GM18870 (cell line): Measurements from ENCODE around the gene PYGB.

Experiments
- ATAC-seq: cut with Tn5 transposase; IDR thresholded peaks from one replicate; pipeline ENCODE4 v1.9.1; 2021; ENCODE audit warnings: moderate library complexity; ENCODE audit not compliant: unreplicated experiment

The PYGB gene

DNA sequence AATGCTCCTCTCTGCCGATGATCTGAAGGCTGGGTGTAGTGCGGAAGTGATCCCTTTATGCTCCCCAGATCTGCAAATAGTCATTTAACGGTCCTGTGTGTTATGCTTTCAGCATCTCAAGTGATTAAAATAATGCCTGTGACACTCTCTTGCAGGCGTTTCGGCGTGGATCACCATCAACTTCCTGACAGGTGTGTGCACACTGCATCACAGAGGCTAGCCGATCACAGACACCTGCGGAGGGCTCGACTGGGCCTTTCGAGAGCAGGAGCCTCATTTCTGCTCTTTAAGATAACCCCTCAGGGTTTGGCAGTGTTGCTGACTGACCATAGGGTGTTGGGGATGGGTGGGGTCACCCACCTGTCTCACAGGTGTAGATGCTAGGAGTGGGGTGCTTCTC lies 32.4 kb upstream of the PYGB start:
- no peak for ATAC-seq

DNA sequence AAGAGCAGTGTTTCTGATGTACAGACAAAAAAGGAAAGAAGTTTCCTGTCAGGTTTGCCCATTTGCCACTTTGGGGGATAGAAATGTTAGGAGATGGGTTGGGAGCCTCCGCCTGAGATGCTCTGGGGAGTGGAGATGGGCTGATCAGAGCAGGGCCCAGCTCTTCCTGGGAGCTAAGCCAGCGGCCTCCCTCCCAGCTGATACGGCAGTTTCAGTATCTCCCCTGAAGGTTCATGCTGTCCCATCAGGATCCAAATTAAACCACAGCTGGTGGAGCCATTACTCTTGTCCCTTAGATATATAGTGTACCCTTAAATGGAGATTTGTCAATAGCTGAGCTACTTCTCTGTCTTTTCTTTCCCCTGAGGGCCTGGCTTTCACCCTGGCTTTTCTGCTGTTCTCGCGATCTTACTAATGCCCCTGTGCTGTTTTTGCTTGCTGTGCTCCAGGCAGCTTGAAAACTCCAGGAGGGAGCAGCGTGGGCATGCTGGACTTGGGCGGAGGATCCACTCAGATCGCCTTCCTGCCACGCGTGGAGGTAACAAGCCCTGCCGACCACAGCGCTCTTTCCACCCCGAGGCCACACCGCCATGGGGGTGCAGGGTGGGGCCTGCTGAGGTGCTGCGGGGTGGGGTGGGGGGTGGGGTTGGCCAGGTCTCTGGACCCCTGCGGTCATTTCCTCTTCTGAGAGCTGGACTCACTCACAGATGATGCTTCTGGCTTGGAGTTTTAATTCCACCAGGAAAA lies 31.5 kb upstream of the PYGB start:
- ATAC-seq = no peak

DNA sequence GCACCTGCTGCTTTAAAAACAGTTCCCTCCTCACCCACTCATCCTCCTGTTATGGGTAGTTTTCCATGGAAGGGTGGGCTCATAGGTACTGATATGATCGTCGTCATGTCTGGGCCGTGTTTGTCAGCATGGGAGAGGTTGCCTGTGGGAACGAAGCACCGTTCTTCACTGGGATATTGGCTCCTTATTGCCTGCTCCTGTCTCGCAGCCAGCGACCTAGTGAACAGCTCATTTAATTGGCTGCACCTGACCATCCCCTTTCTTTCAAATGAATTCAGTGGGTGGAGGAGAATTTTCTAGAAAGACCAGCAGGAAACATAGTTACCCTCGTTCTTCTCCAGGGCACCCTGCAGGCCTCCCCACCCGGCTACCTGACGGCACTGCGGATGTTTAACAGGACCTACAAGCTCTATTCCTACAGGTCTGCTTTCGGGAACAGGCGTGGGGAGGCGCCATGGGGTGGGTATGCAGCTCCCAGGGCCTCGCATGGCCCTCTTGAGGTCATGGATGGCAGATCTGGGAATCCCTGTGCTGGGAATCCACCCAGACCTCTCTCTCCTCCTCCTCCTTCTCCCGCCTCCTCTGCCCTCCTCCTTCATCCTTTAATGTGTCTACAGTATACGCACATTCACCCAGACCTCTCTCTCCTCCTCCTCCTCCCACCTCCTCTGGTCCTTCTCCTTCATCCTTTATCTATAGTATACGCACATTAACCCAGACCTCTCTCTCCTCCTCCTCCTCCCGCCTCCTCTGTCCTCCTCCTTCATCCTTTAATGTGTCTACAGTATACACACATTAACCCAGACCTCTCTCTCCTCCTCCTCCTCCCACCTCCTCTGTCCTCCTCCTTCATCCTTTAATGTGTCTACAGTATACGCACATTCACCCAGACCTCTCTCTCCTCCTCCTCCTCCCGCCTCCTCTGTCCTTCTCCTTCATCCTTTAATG lies 30.4 kb upstream of the PYGB start:
- no peak for ATAC-seq

DNA sequence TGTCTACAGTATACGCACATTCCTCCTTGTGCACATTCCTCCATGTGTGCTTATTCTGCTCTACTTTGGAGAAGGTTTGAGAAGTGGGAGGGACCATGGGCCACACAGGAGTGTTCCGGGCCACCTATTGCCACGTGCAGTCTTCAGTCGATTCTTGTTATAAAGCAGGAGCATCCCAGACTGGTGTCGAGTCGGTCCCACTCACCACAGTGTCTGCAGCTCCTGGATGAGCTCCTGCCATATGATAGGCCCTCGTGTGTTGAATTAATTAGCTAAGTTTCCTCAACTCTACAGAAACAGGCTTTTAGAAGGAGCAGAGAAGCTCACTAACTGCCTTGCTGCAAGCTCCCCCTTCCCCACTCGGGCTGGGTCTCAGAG lies 29.8 kb upstream of the PYGB start:
- ATAC-seq = no peak

DNA sequence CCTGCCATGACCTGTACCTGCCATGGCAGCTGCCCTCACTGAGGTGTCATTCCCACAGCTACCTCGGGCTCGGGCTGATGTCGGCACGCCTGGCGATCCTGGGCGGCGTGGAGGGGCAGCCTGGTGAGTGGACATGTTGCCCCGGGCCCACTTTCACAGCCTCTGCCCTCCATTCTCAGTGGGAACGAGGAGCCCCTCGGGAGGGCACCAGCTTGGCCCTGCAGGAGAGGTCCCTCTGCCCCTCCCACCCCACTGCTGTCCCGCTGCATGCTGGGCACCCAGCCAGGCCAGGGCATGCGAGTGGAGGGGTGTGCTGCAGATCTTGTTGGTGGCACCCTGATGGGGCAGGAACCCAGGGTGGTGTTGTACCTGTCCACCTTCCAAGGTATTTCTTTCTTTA lies 29.4 kb upstream of the PYGB start:
- ATAC-seq = no peak

DNA sequence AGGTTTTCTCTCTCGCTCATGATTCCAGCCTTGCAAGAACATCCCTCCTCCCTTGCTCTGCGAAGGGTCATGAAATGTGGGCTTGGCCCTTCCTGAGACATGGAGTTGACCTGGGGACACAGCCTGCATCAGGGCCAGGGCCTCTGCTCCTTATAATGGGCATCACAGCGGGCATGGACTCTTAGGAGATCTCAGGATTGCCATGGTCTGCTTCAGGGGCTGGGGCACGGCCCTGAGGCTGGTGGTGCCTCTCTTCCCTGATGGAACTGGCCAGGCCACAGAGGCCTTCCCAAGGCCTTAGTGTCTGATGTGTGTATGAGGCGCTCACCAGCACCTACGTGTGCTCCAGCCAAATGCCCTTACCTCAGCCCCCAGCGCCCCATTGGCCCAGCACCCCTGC lies 28.5 kb upstream of the PYGB start:
- no peak for ATAC-seq

DNA sequence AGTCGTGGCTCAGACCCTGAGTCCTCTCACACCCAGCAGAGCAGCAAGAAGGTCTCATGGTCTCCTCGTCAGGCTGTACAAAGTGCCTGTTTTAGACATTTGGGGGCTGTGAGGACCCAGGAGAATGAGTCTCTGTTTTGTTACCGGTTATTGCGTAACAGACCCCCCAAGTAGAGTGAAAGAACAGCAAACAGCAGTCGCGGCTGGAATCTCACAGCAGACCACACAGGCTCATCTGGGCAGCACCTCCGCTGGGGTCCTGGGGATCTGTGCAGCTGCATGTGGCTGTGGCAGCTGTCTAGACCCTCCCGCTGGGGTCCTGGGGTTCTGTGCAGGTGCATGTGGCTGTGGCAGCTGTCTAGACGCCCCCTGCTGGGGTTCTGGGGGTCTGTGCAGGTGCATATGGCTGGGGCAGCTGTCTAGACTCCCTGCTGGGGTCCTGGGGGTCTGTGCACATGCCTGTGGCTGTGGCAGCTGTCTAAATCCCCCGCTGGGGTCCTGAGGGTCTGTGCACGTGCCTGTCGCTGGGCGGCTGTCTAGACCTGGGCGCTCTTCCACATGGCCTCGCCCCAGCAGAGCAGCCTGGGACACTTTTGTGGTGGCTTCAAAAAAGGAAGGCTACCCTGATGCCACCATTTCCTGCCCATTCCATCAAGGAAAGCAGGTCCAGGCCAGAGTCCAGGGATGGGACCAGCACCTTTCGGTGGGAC lies 27.7 kb upstream of the PYGB start:
- no peak for ATAC-seq

DNA sequence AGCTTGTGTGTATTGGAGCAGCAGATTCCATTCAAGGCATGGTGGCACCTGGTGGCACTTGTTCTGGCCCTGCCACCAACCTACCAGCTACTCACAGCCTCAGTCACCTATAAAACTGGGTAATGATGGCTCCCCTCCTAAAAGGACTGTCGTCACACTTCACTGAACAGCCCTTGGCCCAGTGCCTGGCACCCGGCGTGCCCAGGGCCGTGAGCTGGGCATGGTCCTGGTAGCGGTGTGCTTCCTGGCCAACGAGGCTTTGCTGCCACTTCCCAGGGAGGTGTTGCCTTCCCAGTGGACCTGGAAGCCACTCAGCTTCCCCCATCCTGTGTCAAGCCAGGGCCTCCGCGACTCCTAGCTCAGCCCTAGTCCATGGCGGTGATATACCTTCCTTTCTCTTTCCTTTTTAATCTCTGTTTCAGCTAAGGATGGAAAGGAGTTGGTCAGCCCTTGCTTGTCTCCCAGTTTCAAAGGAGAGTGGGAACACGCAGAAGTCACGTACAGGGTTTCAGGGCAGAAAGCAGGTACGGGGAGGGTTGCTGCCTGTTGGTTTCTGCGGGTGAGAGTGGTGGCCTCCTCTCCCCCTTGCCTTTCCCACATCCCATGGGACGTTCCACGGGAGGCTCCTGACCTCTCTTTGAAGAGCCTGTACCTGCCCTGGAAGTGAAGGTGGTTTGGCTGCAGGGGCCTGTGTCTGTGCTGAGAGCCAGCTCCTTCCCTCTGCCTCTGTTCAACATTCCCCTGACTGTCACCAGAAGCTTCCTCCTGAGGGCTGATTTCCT lies 26.9 kb upstream of the PYGB start:
- ATAC-seq = no peak

DNA sequence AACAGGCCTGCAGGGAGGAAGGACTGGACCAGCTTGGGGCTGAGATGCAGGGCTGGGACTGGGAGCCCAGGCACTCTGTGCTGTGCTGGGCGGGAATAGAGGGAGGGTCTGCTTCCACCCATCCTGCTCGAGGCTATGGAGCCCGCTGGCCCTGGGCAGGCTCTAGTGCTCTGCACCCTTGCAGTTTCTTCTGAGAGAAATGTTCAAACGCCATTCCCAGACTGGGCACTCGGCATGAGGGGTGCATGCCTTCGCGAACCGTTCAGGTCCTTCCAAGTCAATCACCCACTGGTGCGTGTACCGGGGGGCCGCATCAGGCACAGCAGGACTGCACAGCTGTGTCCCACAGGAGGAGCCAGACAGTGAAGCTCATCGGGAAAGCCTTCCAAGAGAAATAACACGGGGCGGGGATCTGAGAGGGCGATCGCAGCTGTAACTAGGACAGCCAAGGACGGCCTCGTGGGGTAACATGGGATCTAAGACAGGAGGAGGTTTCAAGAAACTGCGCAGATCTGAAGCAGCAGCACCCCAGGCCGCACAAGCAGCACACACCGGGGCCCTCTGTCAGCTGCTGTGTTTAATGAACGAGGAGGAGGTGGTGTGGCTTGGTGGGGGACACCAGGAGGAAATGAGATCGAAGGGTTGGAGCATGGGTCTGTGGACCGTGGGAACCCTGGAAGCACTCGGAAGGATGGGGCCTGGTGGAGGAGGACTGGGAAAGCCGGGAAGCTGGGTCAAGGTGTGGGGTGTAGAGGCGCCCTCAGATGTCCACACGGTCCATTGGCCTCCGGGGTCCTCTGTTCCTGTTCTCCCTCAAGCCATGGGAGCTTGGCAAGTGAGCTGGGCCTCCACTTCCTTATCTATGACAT lies 26.1 kb upstream of the PYGB start:
- no peak for ATAC-seq

DNA sequence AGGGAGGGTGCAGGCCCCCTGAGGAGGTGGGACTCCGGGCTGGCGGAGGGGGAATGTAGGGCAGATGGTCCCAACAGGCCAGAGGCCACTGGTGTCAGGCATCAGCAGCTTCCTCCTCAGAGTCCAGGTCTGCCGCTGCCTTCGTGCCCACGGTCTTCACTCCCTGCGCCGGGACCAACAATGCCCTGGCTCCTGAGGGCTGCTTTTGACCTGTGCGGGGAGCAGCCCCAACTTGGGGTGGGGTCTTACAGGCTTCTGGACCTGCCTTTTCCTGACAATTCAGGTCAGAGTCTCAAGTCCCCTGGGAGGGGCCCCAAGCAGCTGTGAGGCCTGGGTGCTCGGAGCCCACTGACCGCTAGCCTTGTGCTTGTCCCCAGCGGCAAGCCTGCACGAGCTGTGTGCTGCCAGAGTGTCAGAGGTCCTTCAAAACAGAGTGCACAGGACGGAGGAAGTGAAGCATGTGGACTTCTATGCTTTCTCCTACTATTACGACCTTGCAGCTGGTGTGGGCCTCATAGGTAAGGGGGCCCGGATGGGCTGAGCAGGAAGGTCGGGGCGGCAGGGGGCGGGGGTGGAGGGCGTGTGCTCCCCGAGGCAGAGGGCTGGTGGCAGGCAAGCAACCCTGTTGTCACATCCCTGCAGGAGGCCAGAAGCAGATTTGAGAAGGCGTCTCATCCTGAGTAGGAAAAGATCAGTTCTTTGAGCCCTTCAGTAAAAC lies 25.3 kb upstream of the PYGB start:
- ATAC-seq = no peak

DNA sequence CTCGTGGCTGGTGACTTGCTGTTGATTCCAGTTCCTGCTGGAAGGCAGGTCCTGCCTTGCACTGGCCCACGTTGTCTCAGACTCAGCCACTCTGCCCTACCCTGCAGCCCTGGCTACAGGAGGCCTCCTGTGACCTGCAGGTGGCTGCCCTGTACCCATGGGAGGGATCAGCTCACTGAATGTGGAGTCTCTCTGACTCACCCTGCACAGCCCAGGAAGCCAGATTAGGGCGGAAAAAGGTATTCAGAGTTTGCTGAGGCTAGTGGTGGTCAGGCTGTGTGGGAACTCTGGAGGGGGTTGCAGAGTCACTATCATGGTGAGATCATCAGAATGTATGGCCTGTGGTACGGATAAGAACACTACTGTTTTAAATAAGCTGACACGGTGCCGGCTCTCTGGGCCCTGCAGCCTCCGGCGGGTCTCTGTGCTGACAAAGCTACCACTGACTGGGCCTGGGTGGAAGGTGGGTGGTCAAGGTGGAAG lies 24.7 kb upstream of the PYGB start:
- no peak for ATAC-seq

DNA sequence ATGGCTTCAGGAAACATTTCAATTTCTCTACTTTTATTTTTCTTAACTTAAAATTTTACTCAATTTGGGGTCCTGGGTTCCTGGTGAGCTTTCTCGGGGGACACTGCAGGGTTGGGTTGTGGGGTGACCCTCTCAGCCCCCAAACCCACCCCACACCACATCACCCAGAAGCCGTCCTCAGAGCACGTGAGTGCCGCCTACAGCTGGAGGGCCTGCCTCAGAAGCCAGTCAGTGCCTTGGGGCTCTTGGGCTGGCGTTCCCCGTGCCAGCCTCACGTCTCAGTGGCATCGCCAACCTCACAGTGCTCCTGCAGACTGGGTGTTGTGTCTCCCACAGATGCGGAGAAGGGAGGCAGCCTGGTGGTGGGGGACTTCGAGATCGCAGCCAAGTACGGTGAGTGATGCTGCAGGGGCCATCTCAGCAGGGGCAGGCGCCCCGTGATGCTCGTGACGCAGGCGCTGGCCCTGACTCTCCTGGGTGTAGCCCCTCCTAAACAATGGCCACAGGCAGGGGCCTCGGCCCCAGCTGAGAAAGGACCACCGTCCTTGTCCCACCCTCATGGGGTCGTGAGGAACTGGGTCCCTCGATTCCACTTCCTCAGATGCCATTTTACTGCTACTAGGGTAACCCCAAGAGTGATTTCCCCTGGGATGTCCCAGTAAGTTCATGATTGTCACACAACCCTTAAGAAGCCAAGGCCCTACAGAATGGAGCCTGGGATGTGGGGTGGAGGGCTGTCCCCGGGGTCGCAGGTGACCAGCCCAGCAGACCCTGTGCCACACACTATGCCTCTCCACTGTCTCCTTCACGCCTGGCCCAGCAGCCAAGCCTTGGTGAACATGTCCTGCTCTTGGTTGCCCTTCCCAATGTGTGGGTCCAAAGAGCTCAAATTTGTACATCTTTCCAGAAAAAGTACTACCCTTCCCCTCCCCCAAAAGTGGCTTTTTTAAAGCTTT lies 23.8 kb upstream of the PYGB start:
- no peak for ATAC-seq

DNA sequence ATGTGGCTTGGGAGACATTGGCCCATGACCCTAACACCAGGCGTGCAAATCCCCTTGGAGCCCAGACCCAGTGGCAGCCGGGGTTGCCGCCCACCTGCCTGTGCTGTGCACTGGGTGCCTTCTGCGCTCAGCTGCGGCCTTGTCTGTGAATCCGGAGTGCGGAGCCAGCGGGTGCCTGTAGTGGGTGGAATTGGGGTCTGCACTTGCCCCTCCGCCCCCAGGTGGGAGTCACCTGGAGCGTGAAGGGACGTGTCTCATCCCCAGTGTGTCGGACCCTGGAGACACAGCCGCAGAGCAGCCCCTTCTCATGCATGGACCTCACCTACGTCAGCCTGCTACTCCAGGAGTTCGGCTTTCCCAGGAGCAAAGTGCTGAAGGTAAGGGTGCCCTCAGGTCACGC lies 22.9 kb upstream of the PYGB start:
- ATAC-seq = no peak

DNA sequence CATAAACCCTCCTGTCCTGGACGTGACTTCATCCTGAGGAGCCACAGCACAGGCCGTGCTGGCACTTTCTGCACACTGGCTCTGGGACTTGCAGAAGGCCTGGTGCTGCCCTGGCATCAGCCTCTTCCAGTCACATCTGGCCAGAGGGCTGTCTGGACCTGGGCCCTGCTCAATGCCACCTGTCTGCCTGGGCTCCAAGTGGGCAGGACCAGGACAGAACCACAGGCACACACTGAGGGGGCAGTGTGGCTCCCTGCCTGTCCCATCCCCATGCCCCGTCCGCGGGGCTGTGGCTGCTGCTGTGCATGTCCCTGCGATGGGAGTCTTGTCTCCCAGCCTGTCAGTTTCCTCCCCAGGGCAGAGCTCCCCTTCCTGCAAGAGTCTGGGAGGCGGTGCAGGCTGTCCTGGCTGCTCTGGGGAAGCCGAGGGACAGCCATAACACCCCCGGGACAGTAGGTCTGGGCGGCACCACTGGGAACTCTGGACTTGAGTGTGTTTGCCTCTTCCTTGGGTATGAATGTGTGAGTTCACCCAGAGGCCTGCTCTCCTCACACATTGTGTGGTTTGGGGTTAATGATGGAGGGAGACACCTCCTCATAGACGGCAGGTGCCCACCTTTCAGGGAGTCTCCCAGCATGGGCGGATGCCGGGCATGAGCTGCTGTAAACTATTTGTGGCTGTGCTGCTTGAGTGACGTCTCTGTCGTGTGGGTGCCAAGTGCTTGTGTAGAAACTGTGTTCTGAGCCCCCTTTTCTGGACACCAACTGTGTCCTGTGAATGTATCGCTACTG lies 22.0 kb upstream of the PYGB start:
- ATAC-seq = no peak

DNA sequence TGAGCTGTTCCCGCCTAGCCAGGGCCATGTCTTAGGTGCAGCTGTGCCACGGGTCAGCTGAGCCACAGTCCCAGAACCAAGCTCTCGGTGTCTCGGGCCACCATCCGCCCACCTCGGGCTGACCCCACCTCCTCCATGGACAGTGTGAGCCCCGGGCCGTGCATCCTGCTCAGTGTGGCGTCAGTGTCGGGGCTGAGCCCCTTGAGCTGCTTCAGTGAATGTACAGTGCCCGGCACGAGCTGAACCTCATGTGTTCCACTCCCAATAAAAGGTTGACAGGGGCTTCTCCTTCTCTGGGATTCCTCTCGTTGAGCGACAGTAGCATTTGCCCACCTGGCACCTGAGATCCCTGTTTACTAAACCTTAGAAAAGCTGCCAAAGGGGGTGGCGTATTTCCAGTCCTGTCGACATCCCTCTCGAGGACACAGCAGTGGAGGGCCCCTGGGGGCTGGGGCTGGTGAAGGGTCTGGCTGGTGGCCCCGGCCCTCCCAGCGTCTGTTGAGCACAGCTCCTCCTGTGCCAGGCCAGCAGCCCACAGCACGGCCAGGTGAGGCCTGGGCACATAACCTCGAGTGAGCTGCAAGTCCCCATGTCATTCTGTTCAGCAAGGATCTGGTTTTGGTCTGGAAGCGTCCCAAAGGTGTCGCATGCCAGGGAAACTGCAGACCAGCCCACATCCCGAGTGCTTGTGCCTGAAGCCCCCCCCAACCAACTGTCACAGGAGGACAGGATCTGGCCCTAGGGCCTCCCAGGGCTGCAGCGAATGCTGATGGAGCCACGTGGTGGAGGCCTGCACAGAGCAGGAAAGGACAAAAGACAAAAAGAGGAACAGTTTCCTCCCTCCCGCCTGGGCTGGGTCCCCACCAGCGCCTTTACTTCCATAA lies 21.2 kb upstream of the PYGB start:
- no peak for ATAC-seq

DNA sequence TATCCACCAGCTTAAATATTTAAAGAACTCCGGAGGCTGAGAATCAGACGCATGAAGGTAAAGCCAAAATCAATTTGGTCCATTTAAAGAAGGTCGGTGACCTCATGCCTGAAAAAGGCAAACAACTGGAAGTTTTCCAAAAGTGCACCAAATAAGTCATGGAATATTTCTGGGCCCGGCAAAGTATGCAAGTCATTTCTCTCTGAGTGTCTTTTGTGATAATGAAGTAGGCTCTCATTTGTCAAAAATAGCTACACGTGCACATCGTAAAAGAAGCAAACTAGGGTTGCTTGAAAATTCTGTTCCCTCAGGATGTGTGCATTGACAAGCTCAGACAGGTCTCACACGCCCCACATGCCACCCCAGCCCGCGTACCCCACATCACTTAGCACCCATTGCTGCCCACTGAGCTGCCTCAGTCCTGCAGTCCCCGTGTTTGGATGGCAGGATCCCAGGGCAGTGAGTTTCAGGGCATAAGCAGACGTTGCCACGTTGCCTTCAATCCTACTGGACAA lies 20.5 kb upstream of the PYGB start:
- no peak for ATAC-seq
